OCI-LY3 (cell line): ENCODE results near the gene PKP3.

Source experiments
- H2AFZ ChIP-seq: fragments of 200-600, 300-600 bp; shearing (Covaris generic); 2 replicates; pipeline ENCODE4 v1.6.0; 2014; ENCODE audit warnings: antibody characterized with exemption, low read depth, low read length
- H3K27ac ChIP-seq: fragments of 200-600, 300-600 bp; sonication (generic); 2 replicates; pipeline ENCODE4 v1.5.1; 2014; ENCODE audit warnings: mild to moderate bottlenecking, low read length, moderate library complexity, mixed read lengths
- H3K27me3 ChIP-seq: fragments of 200-600, 300-600 bp; sonication (generic); 2 replicates; pipeline ENCODE4 v1.6.1; 2014; ENCODE audit warnings: low read depth, low read length, mixed read lengths
- H3K36me3 ChIP-seq: fragments of 200-600, 300-600 bp; sonication (generic); replicated peaks from 2 replicates; pipeline ENCODE3; 2014; ENCODE audit warnings: low read depth, low read length, mixed read lengths
- H3K4me1 ChIP-seq: fragments of 300-600, 200-600 bp; sonication (generic); 2 replicates; pipeline ENCODE4 v1.6.1; 2014; ENCODE audit warnings: low read length, mixed read lengths
- H3K4me2 ChIP-seq: fragments of 200-600, 300-600 bp; sonication (generic); 2 replicates; pipeline ENCODE4 v1.6.1; 2014; ENCODE audit warnings: low read length, mixed read lengths
- H3K4me3 ChIP-seq: fragments of 300-600, 200-600 bp; sonication (generic); 2 replicates; pipeline ENCODE4 v1.5.1; 2014; ENCODE audit warnings: antibody characterized with exemption, mild to moderate bottlenecking, low read length, moderate library complexity
- H3K79me2 ChIP-seq: fragments of 300-600, 200-600 bp; shearing (Covaris generic); 2 replicates; pipeline ENCODE4 v1.6.1; 2014; ENCODE audit warnings: mild to moderate bottlenecking, low read length, mixed read lengths
- H3K9ac ChIP-seq: fragments of 300-600, 200-600 bp; shearing (Covaris generic); 2 replicates; pipeline ENCODE4 v1.6.0; 2014; ENCODE audit warnings: mild to moderate bottlenecking, low read length, moderate library complexity
- H3K9me3 ChIP-seq: fragments of 200-600, 300-600 bp; shearing (Covaris generic); 2 replicates; pipeline ENCODE4 v1.6.1; 2014; ENCODE audit warnings: low read length, mixed read lengths; ENCODE audit not compliant: insufficient read depth
- H4K20me1 ChIP-seq: fragments of 200-600, 300-600 bp; sonication (generic); 2 replicates; pipeline ENCODE4 v1.6.1; 2016; ENCODE audit warnings: low read length, mixed read lengths; ENCODE audit not compliant: insufficient read depth
- EZH2phosphoT487 ChIP-seq: fragments of 200-600 bp; shearing (Covaris generic); IDR thresholded peaks from 2 replicates; pipeline ENCODE4 v1.6.1; 2018; ENCODE audit warnings: antibody characterized with exemption, mixed run types, low read depth
- TF ChIP-seq, protein P1 (sequence below): fragments of 200-600, 300-600 bp; sonication (generic); IDR thresholded peaks from 2 replicates; pipeline ENCODE4 v1.5.1; 2014; ENCODE audit warnings: antibody characterized with exemption, low read length, low read depth

Gene PKP3

DNA sequence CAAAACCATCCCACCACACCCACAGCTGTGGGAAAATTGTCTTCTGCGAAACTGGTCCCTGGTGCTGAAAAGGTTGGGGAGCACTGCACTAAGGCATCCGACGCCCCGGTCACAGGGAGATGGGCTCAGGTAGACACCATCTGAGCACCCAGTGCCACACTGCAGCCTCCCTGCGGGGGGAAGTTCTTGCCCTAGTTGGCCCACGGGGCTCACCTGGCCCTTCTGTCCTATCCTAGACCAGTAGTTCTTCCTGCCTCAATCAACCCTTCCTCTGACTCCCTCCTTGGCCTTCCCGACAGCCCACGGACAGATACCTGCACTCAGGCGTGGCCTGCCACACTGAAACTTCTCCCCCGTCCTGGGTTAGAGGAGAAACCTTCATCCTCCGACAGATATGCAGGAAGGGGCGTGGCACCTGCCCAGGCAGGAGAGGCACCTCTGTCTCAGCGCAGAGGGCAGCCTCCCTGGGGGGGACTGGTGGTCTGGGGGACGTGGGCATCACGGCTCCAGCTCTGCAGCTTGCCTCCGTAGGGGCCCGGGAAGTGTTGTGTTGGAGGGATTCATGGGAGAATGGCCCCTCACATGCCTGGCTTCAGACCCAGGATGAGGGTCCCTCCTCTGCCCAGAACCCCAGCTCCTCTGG, 43.3 kb downstream of the PKP3 start:
- Histone ChIP-seq H3K4me2 (no peak overlapping the region), H3K9ac (no peak overlapping the region), H3K79me2 (no peaks in the 10 kb centered on the region), H3K9me3 (no peaks in the 10 kb centered on the region), H3K4me3 (no peak overlapping the region), H3K36me3 (no peaks in the 10 kb centered on the region), H4K20me1 (no peaks in the 10 kb centered on the region; the same call in 1 of the 2 replicates), H2AFZ (no peak overlapping the region), H3K27ac (no peak overlapping the region), H3K27me3 (no peaks in the 10 kb centered on the region), H3K4me1 (peaks cover 5% of the 10 kb centered on the region)
- TF ChIP-seq, protein P1, sequence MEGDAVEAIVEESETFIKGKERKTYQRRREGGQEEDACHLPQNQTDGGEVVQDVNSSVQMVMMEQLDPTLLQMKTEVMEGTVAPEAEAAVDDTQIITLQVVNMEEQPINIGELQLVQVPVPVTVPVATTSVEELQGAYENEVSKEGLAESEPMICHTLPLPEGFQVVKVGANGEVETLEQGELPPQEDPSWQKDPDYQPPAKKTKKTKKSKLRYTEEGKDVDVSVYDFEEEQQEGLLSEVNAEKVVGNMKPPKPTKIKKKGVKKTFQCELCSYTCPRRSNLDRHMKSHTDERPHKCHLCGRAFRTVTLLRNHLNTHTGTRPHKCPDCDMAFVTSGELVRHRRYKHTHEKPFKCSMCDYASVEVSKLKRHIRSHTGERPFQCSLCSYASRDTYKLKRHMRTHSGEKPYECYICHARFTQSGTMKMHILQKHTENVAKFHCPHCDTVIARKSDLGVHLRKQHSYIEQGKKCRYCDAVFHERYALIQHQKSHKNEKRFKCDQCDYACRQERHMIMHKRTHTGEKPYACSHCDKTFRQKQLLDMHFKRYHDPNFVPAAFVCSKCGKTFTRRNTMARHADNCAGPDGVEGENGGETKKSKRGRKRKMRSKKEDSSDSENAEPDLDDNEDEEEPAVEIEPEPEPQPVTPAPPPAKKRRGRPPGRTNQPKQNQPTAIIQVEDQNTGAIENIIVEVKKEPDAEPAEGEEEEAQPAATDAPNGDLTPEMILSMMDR, result no peak
- TF ChIP-seq EZH2phosphoT487, result no peak

DNA sequence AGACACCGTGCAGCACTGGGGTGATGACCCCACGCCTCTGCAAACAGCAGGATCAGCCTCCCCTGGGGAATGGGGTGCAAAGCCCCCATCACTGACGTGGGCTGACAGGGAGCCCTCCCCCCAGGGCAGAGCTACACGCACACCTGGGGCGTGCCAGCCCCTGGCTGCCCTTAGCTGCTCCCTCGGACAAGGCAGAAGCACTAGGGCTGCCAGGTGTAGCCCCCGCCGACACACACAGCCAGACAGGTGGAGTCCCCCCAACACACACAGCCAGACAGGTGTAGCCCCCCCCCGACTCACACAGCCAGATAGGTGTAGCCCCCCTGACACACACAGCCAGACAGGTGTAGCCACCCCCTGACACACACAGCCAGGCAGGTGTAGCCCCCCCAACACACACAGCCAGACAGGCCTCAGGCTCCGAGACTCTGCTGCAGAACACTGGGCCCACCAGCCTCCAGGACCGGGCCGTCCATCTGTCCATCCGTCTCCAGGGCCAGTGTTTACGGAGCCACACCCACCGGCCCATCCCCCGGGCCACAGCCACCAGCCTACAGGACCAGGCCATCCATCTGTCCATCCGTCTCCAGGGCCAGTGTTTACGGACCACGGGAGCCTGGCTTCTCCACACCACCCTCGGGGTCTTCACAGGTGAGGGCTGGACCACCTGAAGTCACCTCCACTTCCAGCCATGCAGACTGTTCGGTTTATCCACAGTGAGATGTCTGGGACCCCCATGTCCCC, 44.3 kb downstream of the PKP3 start:
- H3K27me3 ChIP-seq, result no peaks in the 10 kb centered on the region
- H3K9me3 ChIP-seq, result no peaks in the 10 kb centered on the region
- TF ChIP-seq, protein P1, result no peak
- TF ChIP-seq EZH2phosphoT487, result no peak
- no peaks in the 10 kb centered on the region for H3K79me2 ChIP-seq
- no peaks in the 10 kb centered on the region; the same call in 1 of the 2 replicates for H4K20me1 ChIP-seq
- H3K4me2 ChIP-seq, result no peak overlapping the region
- peaks cover 5% of the 10 kb centered on the region for H3K4me1 ChIP-seq
- H3K9ac ChIP-seq, result no peak overlapping the region
- no peak overlapping the region for H3K4me3 ChIP-seq
- no peaks in the 10 kb centered on the region for H3K36me3 ChIP-seq
- no peak overlapping the region for H2AFZ ChIP-seq
- H3K27ac ChIP-seq, result no peak overlapping the region

DNA sequence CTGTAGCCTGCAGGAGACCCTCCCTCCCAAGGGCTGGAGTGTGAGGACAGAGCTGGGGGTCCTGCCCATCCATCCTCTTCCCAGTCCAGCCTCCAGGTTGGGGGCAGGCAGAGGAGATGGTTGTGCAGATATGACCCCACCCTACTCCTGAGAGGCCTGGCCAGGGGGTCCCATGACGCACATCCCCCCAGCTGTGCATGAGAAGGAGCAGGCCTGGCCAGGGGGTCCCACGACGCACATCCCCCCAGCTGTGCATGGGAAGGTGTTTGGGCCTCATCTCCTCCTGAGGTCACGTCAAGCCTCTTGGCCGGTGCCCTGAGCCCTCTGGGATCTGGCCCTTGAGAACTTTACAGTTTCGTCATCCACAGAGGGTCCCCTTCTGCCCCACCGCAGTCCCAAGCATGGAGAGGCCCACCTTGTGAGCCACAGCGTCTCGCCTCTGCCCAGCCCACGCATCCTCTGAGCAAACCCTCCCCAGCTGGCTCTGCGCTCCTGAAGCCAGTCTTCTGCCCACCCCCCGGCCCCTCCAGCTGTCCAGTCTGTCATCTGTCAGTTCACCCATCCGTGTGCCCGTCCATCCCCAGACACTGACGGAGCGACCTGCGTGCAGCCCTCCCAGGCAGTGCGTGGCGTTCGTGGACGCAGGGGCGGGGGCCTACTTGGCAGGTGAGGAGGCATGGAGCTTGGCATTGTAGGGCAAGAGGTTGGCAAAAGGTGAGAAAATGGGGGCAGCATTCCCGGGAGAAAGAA, 45.5 kb downstream of the PKP3 start:
- Histone ChIP-seq H3K9me3 (no peaks in the 10 kb centered on the region), H3K4me2 (no peak overlapping the region), H2AFZ (no peak overlapping the region), H3K4me1 (peaks cover 7% of the 10 kb centered on the region), H3K27me3 (no peaks in the 10 kb centered on the region), H3K27ac (no peak overlapping the region), H3K79me2 (no peaks in the 10 kb centered on the region), H4K20me1 (no peaks in the 10 kb centered on the region), H3K36me3 (no peaks in the 10 kb centered on the region), H3K4me3 (no peak overlapping the region), H3K9ac (no peak overlapping the region)
- no peak for TF ChIP-seq EZH2phosphoT487
- TF ChIP-seq, protein P1, result no peak
